ENCODE measurements around the gene ASB2.

DNA sequence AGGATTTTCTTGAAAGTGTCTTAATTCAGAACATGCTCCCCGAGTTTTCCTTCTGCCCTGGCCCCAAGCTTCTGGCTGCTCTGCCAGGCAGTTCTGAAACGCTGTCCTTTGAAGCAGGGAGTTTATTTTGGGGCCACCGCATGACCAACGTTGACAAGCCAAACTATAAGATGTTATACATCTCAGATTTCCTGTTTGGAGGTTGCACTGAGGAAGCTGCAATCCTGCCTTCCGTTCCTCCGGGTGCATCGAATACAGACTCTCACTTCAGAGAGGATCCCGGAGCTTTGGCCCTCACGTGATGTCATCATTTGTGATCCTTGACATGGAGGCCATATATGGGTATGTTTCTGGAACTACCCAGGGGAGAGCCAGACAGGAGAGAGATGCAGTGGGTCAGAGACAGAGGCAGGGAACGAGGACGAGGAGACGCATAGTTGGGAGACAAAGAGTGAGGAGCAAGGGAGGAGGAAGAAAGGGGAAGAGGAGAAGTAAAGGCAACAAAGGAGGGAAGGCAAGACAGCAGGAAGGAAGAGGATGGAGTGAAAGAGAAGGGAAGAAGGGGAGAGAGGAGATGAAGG lies at the start of gene ASB2:
- TF ChIP-seq, protein P1, sequence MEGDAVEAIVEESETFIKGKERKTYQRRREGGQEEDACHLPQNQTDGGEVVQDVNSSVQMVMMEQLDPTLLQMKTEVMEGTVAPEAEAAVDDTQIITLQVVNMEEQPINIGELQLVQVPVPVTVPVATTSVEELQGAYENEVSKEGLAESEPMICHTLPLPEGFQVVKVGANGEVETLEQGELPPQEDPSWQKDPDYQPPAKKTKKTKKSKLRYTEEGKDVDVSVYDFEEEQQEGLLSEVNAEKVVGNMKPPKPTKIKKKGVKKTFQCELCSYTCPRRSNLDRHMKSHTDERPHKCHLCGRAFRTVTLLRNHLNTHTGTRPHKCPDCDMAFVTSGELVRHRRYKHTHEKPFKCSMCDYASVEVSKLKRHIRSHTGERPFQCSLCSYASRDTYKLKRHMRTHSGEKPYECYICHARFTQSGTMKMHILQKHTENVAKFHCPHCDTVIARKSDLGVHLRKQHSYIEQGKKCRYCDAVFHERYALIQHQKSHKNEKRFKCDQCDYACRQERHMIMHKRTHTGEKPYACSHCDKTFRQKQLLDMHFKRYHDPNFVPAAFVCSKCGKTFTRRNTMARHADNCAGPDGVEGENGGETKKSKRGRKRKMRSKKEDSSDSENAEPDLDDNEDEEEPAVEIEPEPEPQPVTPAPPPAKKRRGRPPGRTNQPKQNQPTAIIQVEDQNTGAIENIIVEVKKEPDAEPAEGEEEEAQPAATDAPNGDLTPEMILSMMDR (IDR thresholded peaks at IDR 0.05): no peak
- TF ChIP-seq POLR2A (IDR thresholded peaks at IDR 0.05) (no peak), POLR2AphosphoS5 (IDR thresholded peaks at IDR 0.05) (peak; percentile 60)

Data from prostate gland (tissue), 2 donors.